Measurements from ENCODE around the gene ENAM. TPM values are rescaled to one million over a fixed set of nuclear protein-coding genes. Genes with fewer than 3 reads are reported as not detected.

ENAM gene
- under 0.01 TPM in 1 of 2 replicates, not detected in the other for total RNA-seq

GRCh38 chr4:70628444-70628843 is at the start of gene ENAM:
Gene ENAM, plus strand, starts transcription at chr4:70628744. Its CDS starts 757 bp downstream, at chr4:70629501.

GRCh38 chr4:70591955-70592582 is 36.5 kb upstream of the ENAM start, which contains the start of gene AMBN:
Gene AMBN, plus strand, starts transcription at chr4:70592256. Its CDS starts 103 bp downstream, at chr4:70592359.

GRCh38 chr4:70666369-70666768 is 37.8 kb downstream of the ENAM start, which contains the start of gene JCHAIN:
Gene JCHAIN, minus strand, starts transcription at chr4:70666508. Its CDS starts 18 bp downstream, at chr4:70666490.

DNA sequence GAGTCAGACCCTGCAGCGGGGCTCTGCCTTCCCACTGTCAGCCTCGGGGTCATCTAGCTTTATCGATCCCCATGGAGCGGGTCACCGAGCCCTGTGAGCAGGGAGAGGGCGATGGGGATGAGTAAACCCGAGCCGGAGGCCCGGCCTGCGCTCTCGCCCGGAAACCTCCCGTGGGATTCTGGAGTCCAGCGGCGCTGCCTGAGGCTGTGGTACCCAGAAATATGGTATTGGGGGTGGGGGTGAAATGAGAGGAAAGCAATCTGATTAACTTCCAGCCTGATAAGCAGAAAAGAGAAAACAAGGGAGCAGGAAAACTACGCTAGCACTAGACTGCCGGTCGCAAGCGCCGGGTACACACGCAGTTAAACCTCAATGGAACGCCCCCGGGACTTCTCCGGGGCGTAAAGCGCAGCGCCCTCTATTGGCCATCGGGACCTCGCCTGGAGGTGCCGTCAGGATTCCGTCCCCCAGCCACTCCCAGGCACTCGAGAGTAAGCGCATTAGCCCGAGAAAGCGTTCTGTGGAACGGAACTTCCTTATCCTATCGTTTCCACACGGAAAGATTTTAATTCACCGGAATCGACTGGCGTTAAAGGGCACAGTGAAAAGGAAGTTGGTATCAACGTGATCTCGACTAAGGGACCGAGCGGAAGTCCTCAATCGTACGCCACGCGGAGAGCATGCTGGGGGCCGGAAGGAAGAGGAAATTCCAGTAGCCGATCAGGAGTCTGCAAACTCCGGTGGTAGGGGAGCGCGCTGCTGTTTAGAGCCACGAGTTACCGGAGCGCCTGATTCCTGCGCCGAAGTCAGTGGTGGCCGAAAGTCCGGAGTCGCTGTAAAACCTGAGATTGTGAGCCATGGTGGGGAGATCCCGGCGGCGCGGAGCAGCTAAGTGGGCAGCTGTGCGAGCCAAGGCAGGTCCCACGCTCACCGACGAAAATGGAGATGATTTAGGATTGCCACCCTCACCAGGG is 59.6 kb downstream of the ENAM start, which contains the start of gene UTP3:
UTP3 (plus strand) TSS at position 712 of the 974 bp plus-strand sequence; CDS start at position 858, 146 bp downstream.

Other genes starting within 250 kb of the ENAM start
- not detected in 2 replicates for gene SMR3B, start 245.6 kb upstream of the ENAM start, total RNA-seq
- gene OPRPN, start 230.8 kb upstream of the ENAM start, total RNA-seq: not detected in 2 replicates
- gene MUC7, start 156.5 kb upstream of the ENAM start, total RNA-seq: not detected in 2 replicates
- gene AMTN, start 110.2 kb upstream of the ENAM start, total RNA-seq: not detected in 2 replicates
- gene AMBN, start 36.5 kb upstream of the ENAM start, total RNA-seq: not detected in 2 replicates
- gene JCHAIN, start 37.8 kb downstream of the ENAM start, total RNA-seq: not detected in 2 replicates
- 22.0 and 24.2 TPM in 2 replicates for gene UTP3, start 59.8 kb downstream of the ENAM start, total RNA-seq
- 36.3 and 50.5 TPM in 2 replicates for gene RUFY3, start 93.2 kb downstream of the ENAM start, total RNA-seq
- gene GRSF1, start 211.1 kb downstream of the ENAM start, total RNA-seq: 73.2 and 91.9 TPM in 2 replicates

Data from vein endothelial cell (primary cell).